NCI-H1092 treated with DMSO at 0.1 percent for 48 hours (cell line): ENCODE results near the gene NUDT1.

Source experiments
- DNase-seq: peaks from one replicate; lab custom pipeline; 2025; lab: John Stamatoyannopoulos, UW

The NUDT1 gene

DNA sequence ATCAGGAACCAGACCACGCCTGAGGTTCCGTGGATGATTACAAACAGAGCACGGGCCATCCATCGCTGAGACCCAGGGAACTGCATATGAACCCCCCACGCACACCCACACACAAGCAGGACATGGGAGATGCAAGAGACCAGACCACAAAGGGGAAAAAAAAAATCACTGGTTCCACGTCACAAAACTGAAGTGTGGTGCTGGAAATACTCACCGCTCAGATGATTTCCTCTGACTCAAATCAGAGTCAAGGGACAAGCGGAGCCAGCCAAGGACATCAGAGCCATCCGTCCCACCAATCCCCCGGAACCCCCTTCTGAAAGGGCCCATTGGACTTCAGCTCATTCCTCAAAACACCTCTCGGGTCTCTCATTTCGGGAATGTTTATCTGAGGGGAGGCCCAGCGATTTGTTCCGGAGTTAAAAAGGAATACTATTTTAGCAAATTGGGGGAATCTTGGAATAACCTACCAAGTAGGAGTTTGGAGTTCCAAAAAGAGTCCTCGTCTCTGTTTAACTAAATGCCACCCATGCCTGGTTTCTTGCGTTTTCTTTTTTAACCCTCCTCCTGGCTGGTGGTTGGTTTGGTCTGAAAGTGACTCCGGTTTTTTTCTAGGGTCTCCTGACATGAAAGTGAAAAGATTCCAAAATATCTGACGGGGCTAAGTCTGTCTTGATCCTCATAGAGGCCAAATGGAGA lies 57.3 kb downstream of the NUDT1 start:
- no peak for DNase-seq

DNA sequence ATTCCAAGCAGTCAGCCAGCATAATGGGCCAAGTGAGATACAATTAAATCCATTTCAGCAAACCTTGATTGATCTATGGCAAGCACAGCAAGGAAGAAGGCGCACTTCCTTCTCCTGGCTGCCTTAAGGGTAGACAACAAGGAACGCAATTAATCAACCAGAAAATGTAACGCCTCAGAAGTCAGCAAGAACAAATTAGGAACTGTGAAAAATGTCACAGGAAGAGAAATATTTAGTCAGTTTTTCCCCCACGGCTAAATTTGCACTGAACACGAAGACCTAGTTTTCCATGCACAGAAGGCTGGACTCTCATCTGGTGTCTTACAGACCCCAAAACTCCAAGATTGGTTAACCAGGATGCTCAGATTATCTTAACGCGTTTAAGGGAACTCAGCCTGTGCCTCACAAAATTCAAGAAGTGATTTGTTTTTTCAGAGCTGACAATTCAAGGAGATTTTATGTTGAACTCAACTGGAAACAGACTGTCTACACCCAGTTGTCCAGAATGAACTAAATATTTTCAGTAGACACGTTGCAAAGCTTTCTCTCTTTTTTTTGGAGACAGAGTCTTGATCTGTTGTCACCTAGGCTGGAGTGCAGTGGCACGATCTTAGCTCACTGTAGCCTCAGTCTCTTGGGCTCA lies 58.0 kb downstream of the NUDT1 start:
- no peak for DNase-seq
